Islet of Langerhans (tissue), 1 donor: ENCODE measurements around the gene PELI3.

ENCODE experiments used
- FAIRE-seq: peaks from one replicate; lab custom pipeline; 2011; peaks lifted over from hg19 to GRCh38; lab: Jason Lieb, UNC

The PELI3 gene

DNA sequence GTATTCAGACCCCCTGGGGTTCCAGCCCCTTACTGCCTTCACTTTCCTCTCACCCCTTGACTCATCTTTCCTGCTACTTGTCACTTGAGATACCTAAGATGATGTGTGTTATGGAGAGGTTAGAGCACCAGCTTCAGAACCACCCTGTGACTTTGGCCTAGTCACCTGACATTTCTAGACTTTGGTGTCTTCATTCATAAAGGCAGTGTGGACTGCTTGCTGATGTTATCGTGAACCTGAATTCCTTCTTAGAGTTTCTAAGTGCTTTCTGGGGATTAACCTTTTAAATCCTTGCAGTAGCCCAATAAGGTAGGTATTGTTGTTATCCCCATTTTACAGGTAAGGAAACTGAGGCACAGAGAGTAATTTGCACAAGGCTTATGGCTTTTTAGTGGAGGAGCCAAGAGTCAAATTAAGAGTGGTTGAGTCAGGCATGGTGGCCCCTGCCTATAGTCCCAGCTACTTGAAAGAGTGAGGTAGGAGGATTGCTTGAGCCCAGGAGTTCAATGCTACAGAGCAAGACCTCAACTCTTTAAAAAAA, 38.6 kb downstream of the PELI3 start:
- no peak for FAIRE-seq

DNA sequence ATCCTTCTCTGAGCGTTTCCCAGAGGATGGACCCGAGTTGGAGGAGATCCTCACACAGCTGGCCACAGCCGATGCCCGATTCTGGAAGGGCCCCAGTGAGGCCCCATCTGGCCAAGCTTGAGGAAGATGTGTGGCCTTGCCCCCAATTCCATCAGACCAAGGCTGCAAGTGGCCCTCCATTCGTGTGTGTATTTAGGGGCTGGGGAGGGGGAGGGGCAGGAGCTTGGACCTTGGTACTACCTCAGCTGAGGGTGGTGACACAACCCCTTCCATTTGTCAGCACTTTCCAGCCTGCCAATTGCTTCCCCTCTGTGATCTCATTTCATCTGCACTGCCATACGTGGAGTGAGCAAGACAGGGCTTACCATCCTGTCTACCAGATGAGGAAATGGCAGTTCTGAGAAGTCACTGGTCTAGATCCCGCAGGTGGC, 42.4 kb downstream of the PELI3 start:
- FAIRE-seq = no peak

DNA sequence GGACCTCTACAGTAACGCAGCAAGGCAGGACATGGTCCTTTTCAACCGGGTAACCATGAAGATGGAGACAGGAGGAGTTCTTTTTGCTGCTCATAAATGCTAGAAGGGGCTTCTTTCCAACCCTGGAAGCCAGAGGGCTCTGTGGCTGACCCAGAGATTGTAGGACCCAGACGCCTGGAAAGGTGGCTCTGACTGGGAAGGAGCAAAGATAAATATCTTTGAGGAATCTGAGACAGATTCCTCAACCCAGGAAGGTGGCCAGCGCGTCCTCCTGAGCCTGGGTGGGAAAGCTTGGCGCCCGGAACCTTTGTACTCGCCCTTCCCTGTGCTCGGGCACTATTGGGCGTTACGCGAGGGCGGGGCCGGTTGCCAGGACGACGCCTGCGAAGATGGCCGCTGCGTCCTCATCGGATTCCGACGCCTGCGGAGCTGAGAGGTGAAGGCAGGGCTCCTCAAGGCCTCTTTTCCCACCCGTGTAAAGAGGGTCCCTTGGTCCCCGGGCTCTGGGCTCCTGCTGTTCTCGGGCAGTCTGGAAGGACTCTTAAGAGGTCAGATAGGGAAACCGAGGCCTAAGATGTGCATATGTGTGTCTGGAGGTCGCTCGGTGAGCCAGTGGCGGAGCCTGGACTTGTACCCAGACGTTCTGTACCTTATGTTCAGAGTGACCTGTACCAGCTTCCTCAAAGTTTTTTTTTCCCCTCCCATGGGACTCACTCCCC, 43.7 kb downstream of the PELI3 start, which contains the start of gene BBS1:
BBS1 (plus strand) TSS at position 365 of the 719 bp plus-strand sequence; CDS start at position 390, 25 bp downstream.
- FAIRE-seq = no peak

DNA sequence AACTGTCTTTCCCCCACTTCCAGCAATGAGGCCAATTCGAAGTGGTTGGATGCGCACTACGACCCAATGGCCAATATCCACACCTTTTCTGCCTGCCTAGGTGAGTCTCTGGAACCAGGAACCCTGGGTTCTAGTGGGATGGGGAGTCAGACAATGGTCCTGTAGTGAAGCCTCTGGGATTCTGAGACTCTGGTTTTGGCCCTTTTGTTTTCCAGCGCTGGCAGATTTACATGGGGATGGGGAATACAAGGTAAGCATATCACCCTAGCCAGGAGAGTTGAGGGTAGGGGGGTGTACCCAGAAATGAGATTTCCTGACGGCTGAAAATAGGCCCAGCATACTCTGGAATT, 44.3 kb downstream of the PELI3 start:
- FAIRE-seq = no peak

DNA sequence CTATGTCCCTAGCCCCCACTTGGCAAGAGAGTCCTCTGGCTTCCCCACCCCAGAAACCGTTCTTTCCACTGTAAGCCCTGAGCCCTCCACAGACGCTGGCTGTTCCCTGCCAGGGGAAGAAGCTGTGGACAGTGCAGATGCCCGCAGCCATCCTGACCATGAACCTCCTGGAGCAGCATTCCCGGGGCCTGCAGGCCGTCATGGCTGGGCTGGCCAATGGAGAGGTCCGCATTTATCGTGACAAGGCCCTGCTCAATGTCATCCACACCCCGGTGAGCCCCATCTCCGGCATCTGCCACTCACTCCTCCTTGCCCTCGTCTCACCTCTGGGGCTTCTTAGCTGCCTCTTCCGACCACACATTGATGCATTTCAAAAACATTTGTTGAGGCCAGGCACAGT, 56.9 kb downstream of the PELI3 start:
- FAIRE-seq = no peak

DNA sequence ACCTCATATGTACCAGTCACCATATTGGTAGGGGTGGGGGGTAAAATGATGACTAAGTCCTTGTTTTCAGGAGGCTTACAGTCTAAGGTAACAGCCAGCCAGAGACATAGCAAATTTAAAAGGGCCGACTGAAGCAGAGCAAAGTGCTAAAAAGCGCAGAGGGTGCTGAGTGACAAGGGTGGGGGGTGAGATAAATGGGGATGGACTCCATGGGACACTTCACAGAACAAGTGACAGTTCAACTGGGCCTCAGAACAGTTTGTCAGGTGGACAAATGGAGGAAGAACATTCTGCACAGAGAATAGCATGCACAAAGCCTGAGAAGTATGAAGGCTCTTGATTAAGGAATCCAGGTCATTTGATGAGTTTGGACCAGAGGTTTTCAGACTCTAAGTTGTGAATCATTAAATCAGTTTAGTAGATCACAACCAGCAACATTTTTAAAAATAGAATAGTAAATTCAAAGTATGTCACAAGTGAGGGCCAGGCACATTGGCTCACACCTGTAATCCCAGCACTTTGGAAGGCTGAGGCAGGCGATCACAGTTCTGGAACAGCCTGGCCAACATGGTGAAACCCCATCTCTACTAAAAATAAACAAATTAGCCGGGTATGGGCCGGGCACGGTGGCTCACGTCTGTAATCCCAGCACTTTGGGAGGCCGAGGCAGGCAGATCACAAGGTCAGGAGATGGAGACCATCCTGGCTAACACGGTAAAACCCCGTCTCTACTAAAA, 57.8 kb downstream of the PELI3 start:
- FAIRE-seq = no peak
